Activated CD8-positive, alpha-beta T cell treated with anti-CD3 and anti-CD28 coated beads for 36 hours (primary cell): ENCODE results near the gene ATP10B. TPM values are rescaled to one million over a fixed set of nuclear protein-coding genes. Genes with fewer than 3 reads are reported as not detected.

Experiments
- ATAC-seq: fragments of 200-7000 bp; cut with Tn5 transposase; one replicate; pipeline ENCODE4 v1.10.0; 2021; ENCODE audit warnings: mild to moderate bottlenecking, moderate library complexity
- CTCF ChIA-PET: fragments of 350-600 bp; sonication (Branson Sonifier 250); formaldehyde crosslinking; loops from one replicate; lab custom pipeline; 2021; ENCODE audit warnings: antibody characterized with exemption; lab: Charles Lee
- POLR2A ChIA-PET: fragments of 350-600 bp; sonication (Branson Sonifier 250); formaldehyde crosslinking; loops from one replicate; lab custom pipeline; 2021; ENCODE audit warnings: antibody characterized with exemption; lab: Charles Lee
- DNase-seq: peaks from one replicate; pipeline ENCODE4 v3.0.0-alpha.2; 2020
- H3K27ac Mint-ChIP-seq: one replicate; pipeline ENCODE4 v1.8.0; 2021; ENCODE audit warnings: mild to moderate bottlenecking, mixed read lengths
- H3K27me3 Mint-ChIP-seq: one replicate; pipeline ENCODE4 v1.8.0; 2021; ENCODE audit warnings: mixed read lengths
- H3K36me3 Mint-ChIP-seq: one replicate; pipeline ENCODE4 v1.8.0; 2021; ENCODE audit warnings: low read depth, mixed read lengths
- H3K4me1 Mint-ChIP-seq: one replicate; pipeline ENCODE4 v1.8.0; 2021; ENCODE audit warnings: low read depth, mixed read lengths
- H3K4me3 Mint-ChIP-seq: one replicate; pipeline ENCODE4 v1.8.0; 2021; ENCODE audit warnings: mild to moderate bottlenecking, moderate library complexity, mixed read lengths
- H3K9me3 Mint-ChIP-seq: one replicate; pipeline ENCODE4 v1.8.0; 2021; ENCODE audit warnings: mixed read lengths
- intact Hi-C: fragments of 100-400 bp; cut with micrococcal nuclease; formaldehyde crosslinking; loops from one replicate; pipeline ENCODE4 v1.10.0; 2022
- total RNA-seq, 2 experiments: library from RNA; stranded (reverse); gene quantifications; one replicate each; pipeline ENCODE4 v1.2.3, GENCODE V29; 2021
- TF ChIP-seq, protein P1 (sequence below): fragments of 200-600 bp; IDR thresholded peaks from one replicate; pipeline ENCODE4 v1.8.0; 2022; ENCODE audit warnings: antibody characterized with exemption, mild to moderate bottlenecking

Gene ATP10B
- total RNA-seq, 2 experiments from 2014 or later, result not detected

DNA sequence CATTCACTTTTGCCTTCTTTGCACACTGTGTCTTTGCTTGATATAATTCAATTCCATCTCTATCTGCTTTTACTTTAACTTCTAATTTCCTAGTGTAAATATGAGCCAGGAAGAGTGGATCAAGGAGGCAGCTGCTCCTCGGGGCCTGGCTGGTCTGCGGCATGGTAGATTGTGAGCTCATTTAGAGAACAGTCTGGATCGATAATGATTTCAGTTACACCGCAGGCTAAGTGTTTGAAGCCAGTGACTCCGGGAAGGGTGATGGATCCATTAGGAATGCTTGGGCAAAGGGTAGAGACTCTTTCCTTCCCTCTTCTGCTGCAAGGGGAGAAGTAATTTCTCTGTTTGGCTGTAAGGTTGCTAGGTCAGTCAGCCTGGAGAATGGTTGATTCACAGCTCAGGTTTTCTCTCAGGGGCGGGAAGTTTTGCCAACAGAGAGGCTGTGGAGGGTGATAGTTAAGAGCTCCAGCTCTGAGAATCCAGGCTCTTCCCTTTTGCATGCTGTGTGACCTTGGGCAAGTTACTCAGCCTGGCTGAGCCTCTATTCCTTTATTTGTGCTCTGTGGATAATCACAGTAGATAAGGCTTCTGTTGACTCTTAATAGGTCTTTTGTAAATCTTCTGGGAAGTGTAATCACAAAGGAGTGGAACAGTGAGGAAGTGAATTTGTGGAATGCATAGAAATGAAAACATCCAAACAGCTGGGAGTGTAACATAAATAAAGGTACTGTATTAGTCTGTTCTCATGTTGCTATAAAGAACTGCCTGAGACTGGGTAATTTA is 331.2 kb downstream of the ATP10B start:
- Mint-ChIP-seq H3K4me1 (peaks cover 5% of the 10 kb centered on the region), H3K27ac (no peak overlapping the region), H3K36me3 (no peaks in the 10 kb centered on the region), H3K9me3 (no peaks in the 10 kb centered on the region), H3K4me3 (no peak overlapping the region), H3K27me3 (no peaks in the 10 kb centered on the region)
- TF ChIP-seq, protein P1, sequence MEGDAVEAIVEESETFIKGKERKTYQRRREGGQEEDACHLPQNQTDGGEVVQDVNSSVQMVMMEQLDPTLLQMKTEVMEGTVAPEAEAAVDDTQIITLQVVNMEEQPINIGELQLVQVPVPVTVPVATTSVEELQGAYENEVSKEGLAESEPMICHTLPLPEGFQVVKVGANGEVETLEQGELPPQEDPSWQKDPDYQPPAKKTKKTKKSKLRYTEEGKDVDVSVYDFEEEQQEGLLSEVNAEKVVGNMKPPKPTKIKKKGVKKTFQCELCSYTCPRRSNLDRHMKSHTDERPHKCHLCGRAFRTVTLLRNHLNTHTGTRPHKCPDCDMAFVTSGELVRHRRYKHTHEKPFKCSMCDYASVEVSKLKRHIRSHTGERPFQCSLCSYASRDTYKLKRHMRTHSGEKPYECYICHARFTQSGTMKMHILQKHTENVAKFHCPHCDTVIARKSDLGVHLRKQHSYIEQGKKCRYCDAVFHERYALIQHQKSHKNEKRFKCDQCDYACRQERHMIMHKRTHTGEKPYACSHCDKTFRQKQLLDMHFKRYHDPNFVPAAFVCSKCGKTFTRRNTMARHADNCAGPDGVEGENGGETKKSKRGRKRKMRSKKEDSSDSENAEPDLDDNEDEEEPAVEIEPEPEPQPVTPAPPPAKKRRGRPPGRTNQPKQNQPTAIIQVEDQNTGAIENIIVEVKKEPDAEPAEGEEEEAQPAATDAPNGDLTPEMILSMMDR, result no peak
- intact Hi-C loops, result no loop called here
- no peak for ATAC-seq
- no peak for DNase-seq
- ChIA-PET CTCF (interaction anchor here (0.9 to 1.2 kb wide), 2 partner anchors 13 to 1180 kb away, joined by 3 read pairs; no protein-coding TSS in a partner anchor), POLR2A (interaction anchor here (0.6 kb wide), 1 partner anchor 219 kb away, joined by 3 read pairs; no protein-coding TSS in a partner anchor)

DNA sequence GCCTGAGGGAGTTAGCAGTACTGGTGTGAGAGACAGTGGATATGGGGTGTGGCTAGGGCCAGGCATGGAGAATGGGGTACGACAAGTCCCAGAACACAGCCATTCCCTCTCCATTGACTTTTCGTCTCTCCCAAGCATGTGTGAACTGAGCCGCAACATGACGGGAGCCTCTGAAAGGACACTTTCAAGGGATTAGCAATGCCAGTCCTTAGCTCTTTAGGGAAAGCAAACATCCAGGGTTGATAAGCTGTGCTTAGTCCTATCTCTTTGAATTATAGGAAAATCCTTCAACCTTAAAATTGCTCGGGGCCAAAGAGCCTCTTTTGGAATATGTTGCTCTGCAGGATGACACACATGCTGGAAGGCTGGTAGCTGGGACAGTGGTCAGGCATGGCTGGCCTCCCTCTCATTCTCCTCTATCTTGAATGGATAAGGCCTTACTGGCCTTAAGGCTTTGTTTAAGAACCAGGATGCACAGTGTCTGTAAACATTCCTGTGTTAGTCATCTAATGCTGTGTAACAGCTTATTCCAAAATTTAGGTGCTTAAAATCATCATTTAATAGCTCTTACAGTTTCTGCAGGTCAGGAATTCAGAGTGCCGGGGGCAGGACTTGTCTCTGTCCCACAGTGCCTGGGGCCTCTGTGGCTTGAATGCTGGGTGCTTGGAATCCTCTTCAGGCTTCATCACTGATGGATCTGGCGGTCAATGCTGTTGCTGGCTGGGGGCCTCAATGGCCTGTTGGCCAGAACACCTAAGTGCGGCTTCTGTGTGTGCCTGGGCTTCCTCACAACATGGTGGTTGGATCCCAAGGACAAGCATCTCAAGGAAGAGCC is 335.1 kb downstream of the ATP10B start:
- Mint-ChIP-seq H3K4me1 (no peaks in the 10 kb centered on the region), H3K27ac (no peak overlapping the region), H3K9me3 (no peaks in the 10 kb centered on the region), H3K4me3 (no peak overlapping the region), H3K27me3 (peaks cover 2% of the 10 kb centered on the region), H3K36me3 (no peaks in the 10 kb centered on the region)
- ChIA-PET POLR2A (no interaction called here), CTCF (no interaction called here)
- ATAC-seq, result no peak
- TF ChIP-seq, protein P1, result no peak
- intact Hi-C loops, result no loop called here
- DNase-seq, result no peak

DNA sequence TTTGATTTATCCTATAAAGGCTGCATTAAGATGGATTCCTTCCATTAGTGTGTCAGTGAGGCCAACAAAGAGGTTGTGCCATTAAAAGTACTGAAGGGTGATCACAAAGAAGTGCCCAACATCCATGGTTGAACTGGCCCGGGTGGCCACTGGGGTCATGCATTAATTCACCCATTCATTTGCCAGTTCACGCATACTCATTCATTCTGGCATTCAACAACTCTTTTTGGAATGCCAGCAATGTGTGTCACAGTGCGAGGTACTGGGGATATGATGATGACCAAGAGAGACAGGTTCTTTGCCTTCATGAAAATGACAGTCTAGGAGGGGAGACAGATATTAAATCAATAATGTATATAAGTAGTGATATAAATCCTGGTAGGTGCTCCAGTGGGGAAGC is 337.1 kb downstream of the ATP10B start:
- TF ChIP-seq, protein P1, result no peak
- peaks cover 2% of the 10 kb centered on the region for H3K27me3 Mint-ChIP-seq
- no peak for ATAC-seq
- ChIA-PET CTCF (no interaction called here), POLR2A (no interaction called here)
- no peaks in the 10 kb centered on the region for H3K9me3 Mint-ChIP-seq
- H3K36me3 Mint-ChIP-seq, result no peaks in the 10 kb centered on the region
- no peak overlapping the region for H3K4me3 Mint-ChIP-seq
- H3K4me1 Mint-ChIP-seq, result no peaks in the 10 kb centered on the region
- H3K27ac Mint-ChIP-seq, result no peak overlapping the region
- DNase-seq, result no peak
- intact Hi-C loops, result no loop called here

DNA sequence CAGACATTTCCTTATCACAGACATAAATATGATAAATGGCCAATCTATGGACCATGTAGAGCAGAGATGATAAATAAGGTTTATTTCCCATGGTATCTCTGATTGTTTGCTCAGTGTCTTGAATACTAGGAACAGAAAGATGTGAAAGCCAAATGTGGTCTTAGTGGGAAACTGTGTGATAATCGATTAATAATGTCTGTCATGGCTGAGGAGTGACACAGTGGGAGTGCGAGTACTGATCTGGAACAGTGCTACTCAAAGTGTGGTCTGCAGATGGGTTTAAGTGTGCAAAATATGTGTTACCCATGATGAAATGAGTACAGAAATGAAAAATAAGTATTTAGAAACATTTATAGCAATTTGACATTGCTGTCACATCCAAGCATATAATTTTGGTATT is 337.8 kb downstream of the ATP10B start:
- ChIA-PET CTCF (no interaction called here), POLR2A (no interaction called here)
- Mint-ChIP-seq H3K27ac (no peak overlapping the region), H3K4me3 (no peak overlapping the region), H3K36me3 (no peaks in the 10 kb centered on the region), H3K4me1 (peaks cover 6% of the 10 kb centered on the region), H3K9me3 (no peaks in the 10 kb centered on the region), H3K27me3 (peaks cover 4% of the 10 kb centered on the region)
- intact Hi-C loops, result no loop called here
- TF ChIP-seq, protein P1, result no peak
- DNase-seq, result no peak
- no peak for ATAC-seq

DNA sequence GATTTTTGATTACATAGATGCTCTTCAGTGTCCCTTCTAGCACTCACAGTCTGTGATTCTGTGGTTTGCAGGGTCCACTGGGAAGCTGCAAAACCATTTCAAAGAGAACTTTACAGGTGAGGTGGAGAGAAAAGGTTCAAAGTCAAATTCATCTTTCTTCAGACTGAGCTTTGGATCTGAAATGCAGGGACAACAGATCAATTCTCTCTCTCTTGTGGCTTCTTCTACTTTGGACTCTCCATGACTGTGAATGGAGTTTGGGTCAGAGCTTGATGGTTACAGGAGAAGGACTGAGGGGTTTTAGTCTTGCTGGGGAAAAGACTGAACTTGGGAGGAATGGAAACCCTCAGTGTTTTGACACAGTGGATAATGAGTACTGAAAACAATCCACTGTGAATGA is 338.5 kb downstream of the ATP10B start:
- Mint-ChIP-seq H3K27me3 (peaks cover 4% of the 10 kb centered on the region), H3K27ac (no peak overlapping the region), H3K4me1 (peaks cover 13% of the 10 kb centered on the region), H3K36me3 (no peaks in the 10 kb centered on the region), H3K4me3 (no peak overlapping the region), H3K9me3 (no peaks in the 10 kb centered on the region)
- ChIA-PET POLR2A (no interaction called here), CTCF (interaction anchor here (0.9 kb wide), 1 partner anchor 74 kb away, joined by 3 read pairs; no protein-coding TSS in a partner anchor)
- intact Hi-C loops, result no loop called here
- ATAC-seq, result no peak
- no peak for DNase-seq
- TF ChIP-seq, protein P1, result no peak
